MM.1S (cell line): ENCODE results near the gene OR2S2.

ENCODE experiments used
- DNase-seq: peaks from one replicate; pipeline ENCODE4 v3.0.0-alpha.2; 2015
- H2AFZ ChIP-seq: fragments of 300-600 bp; sonication (generic); 2 replicates; pipeline ENCODE4 v1.6.0; 2016; ENCODE audit warnings: antibody characterized with exemption, low read length
- H3F3A ChIP-seq: fragments of 300-600 bp; sonication (generic); 2 replicates; pipeline ENCODE4 v1.6.1; 2016; ENCODE audit warnings: mild to moderate bottlenecking, antibody characterized with exemption, low read length, moderate library complexity, mixed read lengths; ENCODE audit not compliant: insufficient read depth
- H3K27ac ChIP-seq: fragments of 300-600 bp; sonication (generic); 2 replicates; pipeline ENCODE4 v1.5.1; 2016; ENCODE audit warnings: mild to moderate bottlenecking, low read length
- H3K27me3 ChIP-seq: fragments of 300-600 bp; sonication (generic); replicated peaks from 2 replicates; pipeline ENCODE4 v1.6.0; 2016; ENCODE audit warnings: low read length; ENCODE audit not compliant: insufficient read depth
- H3K36me3 ChIP-seq: fragments of 300-600 bp; sonication (generic); replicated peaks from 2 replicates; pipeline ENCODE4 v1.6.1; 2016; ENCODE audit warnings: mild to moderate bottlenecking, low read length, mixed read lengths; ENCODE audit not compliant: insufficient read depth
- H3K4me1 ChIP-seq: fragments of 300-600 bp; sonication (generic); 2 replicates; pipeline ENCODE4 v1.6.1; 2016; ENCODE audit warnings: low read length, mixed read lengths
- H3K4me2 ChIP-seq: fragments of 300-600 bp; sonication (generic); 2 replicates; pipeline ENCODE4 v1.6.0; 2016; ENCODE audit warnings: low read depth, low read length
- H3K4me3 ChIP-seq: fragments of 300-600 bp; sonication (generic); 2 replicates; pipeline ENCODE4 v1.5.1; 2016; ENCODE audit warnings: low read length, mixed read lengths
- H3K79me2 ChIP-seq: fragments of 300-600 bp; sonication (generic); 2 replicates; pipeline ENCODE4 v1.6.1; 2016; ENCODE audit warnings: mixed run types, low read length, mixed read lengths
- H3K9ac ChIP-seq: fragments of 300-600 bp; sonication (generic); 2 replicates; pipeline ENCODE4 v1.6.1; 2016; ENCODE audit warnings: low read length, mixed read lengths
- H3K9me2 ChIP-seq: fragments of 300-600 bp; sonication (generic); replicated peaks from 2 replicates; pipeline ENCODE4 v1.6.1; 2016; ENCODE audit warnings: mild to moderate bottlenecking, low read length, mixed read lengths; ENCODE audit not compliant: insufficient read depth
- H3K9me3 ChIP-seq: fragments of 300-600 bp; sonication (generic); replicated peaks from 2 replicates; pipeline ENCODE4 v1.6.1; 2016; ENCODE audit warnings: mild to moderate bottlenecking, low read length, mixed read lengths; ENCODE audit not compliant: insufficient read depth
- H4K20me1 ChIP-seq: fragments of 300-600 bp; sonication (generic); 2 replicates; pipeline ENCODE4 v1.6.1; 2016; ENCODE audit warnings: mild to moderate bottlenecking, low read length, moderate library complexity, mixed read lengths; ENCODE audit not compliant: insufficient read depth
- EZH2 ChIP-seq: fragments of 300-600 bp; sonication (generic); optimal IDR thresholded peaks from 2 replicates; pipeline ENCODE3; 2017; ENCODE audit warnings: low read depth, mild to moderate bottlenecking, antibody characterized with exemption, low read length, mixed read lengths
- EZH2phosphoT487 ChIP-seq: fragments of 300-600 bp; sonication (generic); IDR thresholded peaks from 2 replicates; pipeline ENCODE4 v1.6.1; 2018; ENCODE audit warnings: antibody characterized with exemption, low read length
- TF ChIP-seq, protein P1 (sequence below): fragments of 300-600 bp; sonication (generic); IDR thresholded peaks from 2 replicates; pipeline ENCODE4 v1.5.1; 2016; ENCODE audit warnings: antibody characterized with exemption, low read length, mixed read lengths

The OR2S2 gene

DNA sequence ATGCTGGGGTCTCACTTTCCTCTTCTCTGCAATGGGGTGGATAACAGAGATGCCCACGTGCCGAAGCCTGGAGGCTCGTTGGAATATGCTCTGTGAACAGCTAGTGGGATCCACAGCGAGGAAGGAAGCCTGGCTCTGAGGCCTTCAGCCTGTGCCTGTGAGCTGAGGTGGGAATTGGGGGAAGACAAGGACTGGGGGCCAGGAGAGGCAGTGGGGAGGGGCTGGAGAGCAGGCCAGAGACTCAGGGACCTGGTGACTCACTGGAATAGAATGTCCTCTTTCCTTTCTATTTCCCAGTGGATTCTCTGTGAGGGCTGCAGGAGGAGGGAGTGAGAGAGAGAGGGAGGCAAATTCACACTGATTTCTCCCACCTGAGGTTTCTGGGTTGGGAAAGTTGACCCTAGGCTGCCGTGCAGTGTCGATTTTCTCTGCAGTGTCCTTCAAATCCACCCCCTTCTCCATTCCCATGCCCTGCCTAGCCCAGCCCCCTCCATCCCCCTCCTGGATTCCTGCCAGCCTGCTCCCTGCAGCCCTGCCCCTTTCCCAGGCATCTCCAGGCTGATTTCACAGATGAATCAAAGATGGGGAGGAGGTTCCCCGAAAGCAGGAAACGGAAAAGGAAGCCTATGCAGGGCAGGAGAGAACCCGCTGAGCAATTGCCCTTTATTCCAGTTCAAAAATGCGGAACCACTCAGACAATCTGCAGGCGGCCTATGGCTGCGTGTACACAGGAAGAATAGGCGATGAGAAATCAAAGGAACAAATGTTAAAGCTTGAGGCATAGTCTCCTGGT is 50.0 kb downstream of the OR2S2 start:
- peaks cover 15% of the 10 kb centered on the region for H3F3A ChIP-seq
- H3K4me3 ChIP-seq, result no peak overlapping the region
- no peak overlapping the region for H3K4me2 ChIP-seq
- no peaks in the 10 kb centered on the region for H3K9me3 ChIP-seq
- no peaks in the 10 kb centered on the region for H4K20me1 ChIP-seq
- no peak overlapping the region for H2AFZ ChIP-seq
- no peaks in the 10 kb centered on the region for H3K9me2 ChIP-seq
- H3K36me3 ChIP-seq, result no peaks in the 10 kb centered on the region
- no peaks in the 10 kb centered on the region for H3K79me2 ChIP-seq
- DNase-seq, result no peak
- no peak overlapping the region for H3K9ac ChIP-seq
- no peak overlapping the region for H3K27ac ChIP-seq
- H3K27me3 ChIP-seq, result no peaks in the 10 kb centered on the region
- TF ChIP-seq, protein P1, sequence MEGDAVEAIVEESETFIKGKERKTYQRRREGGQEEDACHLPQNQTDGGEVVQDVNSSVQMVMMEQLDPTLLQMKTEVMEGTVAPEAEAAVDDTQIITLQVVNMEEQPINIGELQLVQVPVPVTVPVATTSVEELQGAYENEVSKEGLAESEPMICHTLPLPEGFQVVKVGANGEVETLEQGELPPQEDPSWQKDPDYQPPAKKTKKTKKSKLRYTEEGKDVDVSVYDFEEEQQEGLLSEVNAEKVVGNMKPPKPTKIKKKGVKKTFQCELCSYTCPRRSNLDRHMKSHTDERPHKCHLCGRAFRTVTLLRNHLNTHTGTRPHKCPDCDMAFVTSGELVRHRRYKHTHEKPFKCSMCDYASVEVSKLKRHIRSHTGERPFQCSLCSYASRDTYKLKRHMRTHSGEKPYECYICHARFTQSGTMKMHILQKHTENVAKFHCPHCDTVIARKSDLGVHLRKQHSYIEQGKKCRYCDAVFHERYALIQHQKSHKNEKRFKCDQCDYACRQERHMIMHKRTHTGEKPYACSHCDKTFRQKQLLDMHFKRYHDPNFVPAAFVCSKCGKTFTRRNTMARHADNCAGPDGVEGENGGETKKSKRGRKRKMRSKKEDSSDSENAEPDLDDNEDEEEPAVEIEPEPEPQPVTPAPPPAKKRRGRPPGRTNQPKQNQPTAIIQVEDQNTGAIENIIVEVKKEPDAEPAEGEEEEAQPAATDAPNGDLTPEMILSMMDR, result no peak
- no peak for TF ChIP-seq EZH2phosphoT487
- no peak for TF ChIP-seq EZH2
- peaks cover 25% of the 10 kb centered on the region for H3K4me1 ChIP-seq
